ENCODE data around the gene DCUN1D1.
"Not testable (repeated sequence)": the region's sequence is repeated elsewhere in the genome, so short reads cannot be mapped to it uniquely, and the experiment has no call there.

The DCUN1D1 gene

GRCh38 chr3:183006396-183007002, 26.2 kb upstream of the DCUN1D1 start:
- no peaks in the 10 kb centered on the region for H3K4me1 ChIP-seq (ENCODE audit: control insufficient read depth in 2 of 2, insufficient read depth in 2 of 2, low read length in 2 of 2)
- peaks cover 0 to 2% of the 10 kb centered on the region in 2 donors for H3K36me3 ChIP-seq (ENCODE audit: control insufficient read depth in 2 of 2, insufficient read depth in 2 of 2, low read length in 2 of 2)
- H3K27ac ChIP-seq (ENCODE audit: low read depth in 2 of 2, low read length in 2 of 2), result no peak overlapping the region
- no peak overlapping the region for H3K9ac ChIP-seq (ENCODE audit: low read depth in 1 of 2, low read length in 2 of 2)
- H3K27me3 ChIP-seq (ENCODE audit: control insufficient read depth in 2 of 2, insufficient read depth in 2 of 2, low read length in 2 of 2), result no peaks in the 10 kb centered on the region
- H3K4me3 ChIP-seq (ENCODE audit: low read length in 2 of 2), result no peak overlapping the region
- no peaks in the 10 kb centered on the region for H3K9me3 ChIP-seq (ENCODE audit: control insufficient read depth in 2 of 2, low read length in 2 of 2)

DNA sequence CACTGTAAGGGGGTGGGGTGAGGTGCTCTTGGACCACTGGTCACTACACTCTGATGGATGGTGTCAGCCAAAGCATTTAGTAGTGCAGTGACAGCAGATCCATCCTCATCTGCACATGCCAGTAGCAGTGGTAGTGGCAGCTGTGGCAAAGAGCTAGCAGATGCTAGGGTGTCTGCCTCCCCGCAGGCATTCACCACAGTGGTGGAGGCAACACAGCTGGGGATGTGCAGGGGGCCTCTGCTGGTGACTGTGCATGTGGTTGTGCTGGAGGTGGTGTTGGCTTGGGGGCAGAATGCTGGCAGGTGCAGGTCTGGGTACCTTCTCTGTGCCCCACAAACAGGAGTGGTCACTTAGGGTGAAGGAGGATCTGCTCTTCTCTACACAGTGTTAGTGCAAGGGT, 19.4 kb upstream of the DCUN1D1 start:
- H3K9me3 ChIP-seq (ENCODE audit: control insufficient read depth in 2 of 2, low read length in 2 of 2), result no peaks in the 10 kb centered on the region

DNA sequence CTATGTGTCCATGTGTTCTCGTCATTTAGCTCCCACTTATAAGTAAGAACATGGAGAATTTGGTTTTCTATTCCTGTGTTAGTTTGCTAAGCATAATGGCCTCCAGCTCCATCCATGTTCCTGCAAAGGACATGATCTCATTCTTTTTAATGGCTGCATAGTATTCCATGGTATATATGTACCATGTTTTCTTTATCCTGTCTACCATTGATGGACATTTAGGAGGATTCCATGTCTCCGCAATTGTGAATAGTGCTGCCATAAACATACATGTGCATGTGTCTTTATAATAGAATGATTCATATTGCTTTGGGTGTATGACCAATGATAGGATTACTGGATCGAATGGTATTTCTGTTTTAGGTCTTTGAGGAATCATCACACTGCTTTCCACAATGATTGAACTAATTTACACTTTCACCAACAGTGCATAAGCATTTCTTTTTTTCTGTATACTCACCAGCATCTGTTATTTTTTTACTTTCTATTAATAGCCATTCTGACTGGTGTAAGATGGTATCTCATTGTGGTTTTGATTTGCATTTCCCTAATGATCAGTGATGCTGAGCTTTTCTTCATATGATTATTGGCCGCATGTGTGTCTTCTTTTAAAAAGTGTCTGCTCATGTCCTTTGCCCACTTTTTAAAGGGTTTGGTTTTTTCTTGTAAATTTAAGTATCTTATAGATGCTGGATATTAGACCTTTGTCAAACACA, 13.3 kb upstream of the DCUN1D1 start:
- H3K9me3 ChIP-seq (ENCODE audit: control insufficient read depth in 2 of 2, low read length in 2 of 2); H3K27ac ChIP-seq (ENCODE audit: low read depth in 2 of 2, low read length in 2 of 2); H3K9ac ChIP-seq (ENCODE audit: low read depth in 1 of 2, low read length in 2 of 2); H3K4me1 ChIP-seq (ENCODE audit: control insufficient read depth in 2 of 2, insufficient read depth in 2 of 2, low read length in 2 of 2); H3K36me3 ChIP-seq (ENCODE audit: control insufficient read depth in 2 of 2, insufficient read depth in 2 of 2, low read length in 2 of 2); H3K4me3 ChIP-seq (ENCODE audit: low read length in 2 of 2); H3K27me3 ChIP-seq (ENCODE audit: control insufficient read depth in 2 of 2, insufficient read depth in 2 of 2, low read length in 2 of 2): not testable (repeated sequence)

More for the DNA sequence above, 19.4 kb upstream of the DCUN1D1 start:
- Histone ChIP-seq H3K27ac (ENCODE audit: low read depth in 2 of 2, low read length in 2 of 2) (no peak overlapping the region), H3K4me1 (ENCODE audit: control insufficient read depth in 2 of 2, insufficient read depth in 2 of 2, low read length in 2 of 2) (no peaks in the 10 kb centered on the region), H3K27me3 (ENCODE audit: control insufficient read depth in 2 of 2, insufficient read depth in 2 of 2, low read length in 2 of 2) (no peaks in the 10 kb centered on the region), H3K9ac (ENCODE audit: low read depth in 1 of 2, low read length in 2 of 2) (no peak overlapping the region), H3K4me3 (ENCODE audit: low read length in 2 of 2) (no peak overlapping the region), H3K36me3 (ENCODE audit: control insufficient read depth in 2 of 2, insufficient read depth in 2 of 2, low read length in 2 of 2) (no peaks in the 10 kb centered on the region)

DNA sequence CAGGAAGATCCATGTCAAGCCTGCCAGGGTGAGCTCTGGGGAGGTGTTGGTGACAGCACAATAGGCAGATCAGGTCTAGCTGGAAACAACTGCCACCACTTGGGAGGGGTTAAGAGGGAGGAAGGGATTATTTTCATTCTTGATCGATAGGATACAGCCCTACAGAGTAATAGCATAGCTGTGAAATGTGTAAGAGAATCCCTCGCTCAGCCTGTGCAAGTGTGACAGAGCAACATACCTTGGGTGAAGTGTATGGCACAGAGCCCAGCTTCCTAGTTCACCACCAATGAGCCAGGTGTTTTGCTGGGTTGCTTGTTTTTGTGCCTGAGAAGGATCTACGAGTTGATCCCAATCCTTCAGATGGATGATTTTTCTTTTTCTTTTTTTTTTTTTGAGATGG, 9.2 kb upstream of the DCUN1D1 start:
- Histone ChIP-seq H3K9ac (ENCODE audit: low read depth in 1 of 2, low read length in 2 of 2) (no peak overlapping the region), H3K4me1 (ENCODE audit: control insufficient read depth in 2 of 2, insufficient read depth in 2 of 2, low read length in 2 of 2) (no peaks in the 10 kb centered on the region), H3K9me3 (ENCODE audit: control insufficient read depth in 2 of 2, low read length in 2 of 2) (no peaks in the 10 kb centered on the region), H3K27ac (ENCODE audit: low read depth in 2 of 2, low read length in 2 of 2) (no peak overlapping the region), H3K4me3 (ENCODE audit: low read length in 2 of 2) (no peak overlapping the region), H3K27me3 (ENCODE audit: control insufficient read depth in 2 of 2, insufficient read depth in 2 of 2, low read length in 2 of 2) (no peaks in the 10 kb centered on the region), H3K36me3 (ENCODE audit: control insufficient read depth in 2 of 2, insufficient read depth in 2 of 2, low read length in 2 of 2) (no peaks in the 10 kb centered on the region)

DNA sequence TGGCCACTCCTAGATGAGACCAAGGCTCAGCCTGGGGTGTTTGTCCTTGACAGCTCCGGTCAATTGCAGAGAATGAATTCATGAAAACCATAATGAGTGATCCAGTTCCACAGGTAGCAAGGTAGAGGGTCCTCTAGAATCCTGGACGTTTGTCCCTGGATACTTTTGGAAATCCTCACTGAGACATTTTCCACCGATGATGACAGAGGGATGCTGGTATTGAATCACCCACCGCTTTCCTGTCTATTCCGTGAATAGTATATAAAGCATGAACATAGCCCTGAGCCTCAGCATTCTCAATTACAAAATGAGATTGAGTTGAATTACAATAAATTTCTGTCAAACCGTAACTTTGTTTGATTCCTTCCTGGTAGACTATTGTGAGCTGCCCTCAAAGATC, 5.7 kb upstream of the DCUN1D1 start:
- Histone ChIP-seq H3K4me3 (ENCODE audit: low read length in 2 of 2) (no peak overlapping the region), H3K4me1 (ENCODE audit: control insufficient read depth in 2 of 2, insufficient read depth in 2 of 2, low read length in 2 of 2) (peaks cover 0 to 2% of the 10 kb centered on the region in 2 donors), H3K27me3 (ENCODE audit: control insufficient read depth in 2 of 2, insufficient read depth in 2 of 2, low read length in 2 of 2) (no peaks in the 10 kb centered on the region), H3K9ac (ENCODE audit: low read depth in 1 of 2, low read length in 2 of 2) (no peak overlapping the region), H3K9me3 (ENCODE audit: control insufficient read depth in 2 of 2, low read length in 2 of 2) (no peaks in the 10 kb centered on the region), H3K36me3 (ENCODE audit: control insufficient read depth in 2 of 2, insufficient read depth in 2 of 2, low read length in 2 of 2) (no peaks in the 10 kb centered on the region), H3K27ac (ENCODE audit: low read depth in 2 of 2, low read length in 2 of 2) (no peak overlapping the region)

DNA sequence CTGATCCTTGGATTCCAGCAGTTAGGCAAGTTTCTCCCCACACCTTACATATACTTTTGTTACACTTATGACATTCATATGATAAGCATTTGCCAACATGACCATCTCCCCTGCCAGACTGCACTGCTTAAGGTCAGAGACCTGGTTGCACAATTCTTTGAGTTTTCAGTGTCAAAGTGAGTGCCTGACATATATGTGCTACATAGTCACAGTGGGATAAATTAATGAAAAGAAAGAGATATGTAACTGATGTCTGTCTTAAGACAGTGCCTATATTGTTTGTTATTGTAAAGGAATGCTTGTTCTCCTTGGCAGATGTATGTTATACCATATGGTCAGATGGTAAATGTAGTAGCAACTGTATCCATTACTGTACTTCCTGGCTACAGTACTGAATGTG, 3.5 kb upstream of the DCUN1D1 start:
- no peak overlapping the region for H3K9ac ChIP-seq (ENCODE audit: low read depth in 1 of 2, low read length in 2 of 2)
- H3K27me3 ChIP-seq (ENCODE audit: control insufficient read depth in 2 of 2, insufficient read depth in 2 of 2, low read length in 2 of 2), result no peaks in the 10 kb centered on the region
- no peaks in the 10 kb centered on the region for H3K9me3 ChIP-seq (ENCODE audit: control insufficient read depth in 2 of 2, low read length in 2 of 2)
- H3K4me3 ChIP-seq (ENCODE audit: low read length in 2 of 2), result no peak overlapping the region
- no peaks in the 10 kb centered on the region for H3K36me3 ChIP-seq (ENCODE audit: control insufficient read depth in 2 of 2, insufficient read depth in 2 of 2, low read length in 2 of 2)
- peaks cover 5 to 9% of the 10 kb centered on the region in 2 donors for H3K4me1 ChIP-seq (ENCODE audit: control insufficient read depth in 2 of 2, insufficient read depth in 2 of 2, low read length in 2 of 2)
- H3K27ac ChIP-seq (ENCODE audit: low read depth in 2 of 2, low read length in 2 of 2), result no peak overlapping the region

DNA sequence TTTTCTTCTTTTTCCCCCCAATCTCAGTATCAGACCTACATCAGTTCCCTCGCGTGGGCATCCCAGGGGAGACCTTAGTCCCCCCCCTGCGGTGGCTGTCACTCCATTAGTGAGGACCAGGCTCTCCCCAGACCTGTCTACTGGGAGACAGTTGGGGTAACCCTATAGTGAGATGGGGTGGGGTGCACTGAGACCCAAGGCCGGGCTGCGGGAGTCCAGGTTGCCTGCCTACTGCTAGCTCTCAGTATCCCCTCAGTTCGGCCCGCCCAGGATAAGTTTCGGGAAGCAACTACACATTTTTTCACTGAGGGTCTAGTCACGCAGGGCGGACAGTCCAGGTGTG, 671 bp upstream of the DCUN1D1 start:
- Histone ChIP-seq H3K9ac (ENCODE audit: low read depth in 1 of 2, low read length in 2 of 2) (peak overlapping the region; percentile 51 to 60), H3K27me3 (ENCODE audit: control insufficient read depth in 2 of 2, insufficient read depth in 2 of 2, low read length in 2 of 2) (no peaks in the 10 kb centered on the region), H3K9me3 (ENCODE audit: control insufficient read depth in 2 of 2, low read length in 2 of 2) (no peaks in the 10 kb centered on the region), H3K4me1 (ENCODE audit: control insufficient read depth in 2 of 2, insufficient read depth in 2 of 2, low read length in 2 of 2) (peaks cover 9 to 15% of the 10 kb centered on the region in 2 donors), H3K36me3 (ENCODE audit: control insufficient read depth in 2 of 2, insufficient read depth in 2 of 2, low read length in 2 of 2) (no peaks in the 10 kb centered on the region), H3K27ac (ENCODE audit: low read depth in 2 of 2, low read length in 2 of 2) (peak overlapping the region in 1 of 2 donors; percentile 43), H3K4me3 (ENCODE audit: low read length in 2 of 2) (peak overlapping the region; percentile 72 to 74)

- Histone ChIP-seq H3K27me3 (ENCODE audit: control insufficient read depth in 2 of 2, insufficient read depth in 2 of 2, low read length in 2 of 2) (no peaks in the 10 kb centered on the region), H3K9me3 (ENCODE audit: control insufficient read depth in 2 of 2, low read length in 2 of 2) (no peaks in the 10 kb centered on the region), H3K4me3 (ENCODE audit: low read length in 2 of 2) (peak overlapping the region; percentile 74 to 83), H3K36me3 (ENCODE audit: control insufficient read depth in 2 of 2, insufficient read depth in 2 of 2, low read length in 2 of 2) (no peaks in the 10 kb centered on the region), H3K27ac (ENCODE audit: low read depth in 2 of 2, low read length in 2 of 2) (peak overlapping the region; percentile 43 to 59), H3K9ac (ENCODE audit: low read depth in 1 of 2, low read length in 2 of 2) (peak overlapping the region; percentile 43 to 75), H3K4me1 (ENCODE audit: control insufficient read depth in 2 of 2, insufficient read depth in 2 of 2, low read length in 2 of 2) (peaks cover 9 to 15% of the 10 kb centered on the region in 2 donors)
These were observed 605 bp downstream of the DCUN1D1 start for GRCh38 chr3:182979674-182980191.

- Histone ChIP-seq H3K4me1 (ENCODE audit: control insufficient read depth in 2 of 2, insufficient read depth in 2 of 2, low read length in 2 of 2) (peaks cover 9 to 15% of the 10 kb centered on the region in 2 donors), H3K27me3 (ENCODE audit: control insufficient read depth in 2 of 2, insufficient read depth in 2 of 2, low read length in 2 of 2) (no peaks in the 10 kb centered on the region), H3K9ac (ENCODE audit: low read depth in 1 of 2, low read length in 2 of 2) (peak overlapping the region; percentile 43 to 75), H3K36me3 (ENCODE audit: control insufficient read depth in 2 of 2, insufficient read depth in 2 of 2, low read length in 2 of 2) (no peaks in the 10 kb centered on the region), H3K4me3 (ENCODE audit: low read length in 2 of 2) (peak overlapping the region; percentile 74 to 83), H3K27ac (ENCODE audit: low read depth in 2 of 2, low read length in 2 of 2) (no peak overlapping the region), H3K9me3 (ENCODE audit: control insufficient read depth in 2 of 2, low read length in 2 of 2) (no peaks in the 10 kb centered on the region)
These were observed 1.1 kb downstream of the DCUN1D1 start for GRCh38 chr3:182979103-182979673.

GRCh38 chr3:182978387-182978786, 2.0 kb downstream of the DCUN1D1 start:
- H3K27ac ChIP-seq (ENCODE audit: low read depth in 2 of 2, low read length in 2 of 2), result no peak overlapping the region
- no peak overlapping the region for H3K9ac ChIP-seq (ENCODE audit: low read depth in 1 of 2, low read length in 2 of 2)
- peaks cover 9 to 15% of the 10 kb centered on the region in 2 donors for H3K4me1 ChIP-seq (ENCODE audit: control insufficient read depth in 2 of 2, insufficient read depth in 2 of 2, low read length in 2 of 2)
- no peak overlapping the region for H3K4me3 ChIP-seq (ENCODE audit: low read length in 2 of 2)
- no peaks in the 10 kb centered on the region for H3K36me3 ChIP-seq (ENCODE audit: control insufficient read depth in 2 of 2, insufficient read depth in 2 of 2, low read length in 2 of 2)
- no peaks in the 10 kb centered on the region for H3K9me3 ChIP-seq (ENCODE audit: control insufficient read depth in 2 of 2, low read length in 2 of 2)
- H3K27me3 ChIP-seq (ENCODE audit: control insufficient read depth in 2 of 2, insufficient read depth in 2 of 2, low read length in 2 of 2), result no peaks in the 10 kb centered on the region

Measured in mucosa of rectum (tissue), 2 donors.